ENCODE measurements around the gene SMU1. TPM values are rescaled to one million over a fixed set of nuclear protein-coding genes. Genes with fewer than 3 reads are reported as not detected.

SMU1 gene
- total and polyA plus RNA-seq, 7 donors, result 8.4 to 18.4 (median 15.5) TPM

- no peak for TF ChIP-seq CTCF (IDR thresholded peaks at IDR 0.05)
- peaks cover 38% of the 10 kb centered on the region for H3K4me1 ChIP-seq
- intact Hi-C loops (cut with DNase I), result no loop called here
- DNase-seq, result no peak
- H3K27me3 ChIP-seq (ENCODE audit: insufficient read depth in 3 of 3, low read length in 2 of 3), result no peaks in the 10 kb centered on the region
- no peak overlapping the region for H3K27ac ChIP-seq
- no peaks in the 10 kb centered on the region for H3K36me3 ChIP-seq (ENCODE audit: insufficient read depth in 1 of 2, low read depth in 1 of 2)
- WGBS, 3 donors, result 83 to 89% (median 86%) methylated on average over 5 of the region's 5 CpGs
- no peak for ATAC-seq
- no peaks in the 10 kb centered on the region for H3K9me3 ChIP-seq
- no peak overlapping the region for H3K4me3 ChIP-seq
Measured at GRCh38 chr9:33105504-33105903, 29.0 kb upstream of the SMU1 start.

GRCh38 chr9:33104401-33104800 lies 27.9 kb upstream of the SMU1 start:
- Histone ChIP-seq H3K27me3 (ENCODE audit: insufficient read depth in 3 of 3, low read length in 2 of 3) (no peaks in the 10 kb centered on the region), H3K27ac (no peak overlapping the region), H3K4me1 (peaks cover 38% of the 10 kb centered on the region), H3K9me3 (no peaks in the 10 kb centered on the region), H3K4me3 (no peak overlapping the region), H3K36me3 (ENCODE audit: insufficient read depth in 1 of 2, low read depth in 1 of 2) (no peaks in the 10 kb centered on the region)
- no peak for TF ChIP-seq CTCF (IDR thresholded peaks at IDR 0.05)
- 89 to 96% (median 94%) methylated on average over 7 of the region's 7 CpGs for WGBS, 3 donors
- DNase-seq (no peak), ATAC-seq (no peak)
- intact Hi-C loops (cut with DNase I), result loop anchor here in 1 of 2 donors (5.0 kb wide), 2 partner anchors 33 to 58 kb away; no protein-coding TSS in a partner anchor

DNA sequence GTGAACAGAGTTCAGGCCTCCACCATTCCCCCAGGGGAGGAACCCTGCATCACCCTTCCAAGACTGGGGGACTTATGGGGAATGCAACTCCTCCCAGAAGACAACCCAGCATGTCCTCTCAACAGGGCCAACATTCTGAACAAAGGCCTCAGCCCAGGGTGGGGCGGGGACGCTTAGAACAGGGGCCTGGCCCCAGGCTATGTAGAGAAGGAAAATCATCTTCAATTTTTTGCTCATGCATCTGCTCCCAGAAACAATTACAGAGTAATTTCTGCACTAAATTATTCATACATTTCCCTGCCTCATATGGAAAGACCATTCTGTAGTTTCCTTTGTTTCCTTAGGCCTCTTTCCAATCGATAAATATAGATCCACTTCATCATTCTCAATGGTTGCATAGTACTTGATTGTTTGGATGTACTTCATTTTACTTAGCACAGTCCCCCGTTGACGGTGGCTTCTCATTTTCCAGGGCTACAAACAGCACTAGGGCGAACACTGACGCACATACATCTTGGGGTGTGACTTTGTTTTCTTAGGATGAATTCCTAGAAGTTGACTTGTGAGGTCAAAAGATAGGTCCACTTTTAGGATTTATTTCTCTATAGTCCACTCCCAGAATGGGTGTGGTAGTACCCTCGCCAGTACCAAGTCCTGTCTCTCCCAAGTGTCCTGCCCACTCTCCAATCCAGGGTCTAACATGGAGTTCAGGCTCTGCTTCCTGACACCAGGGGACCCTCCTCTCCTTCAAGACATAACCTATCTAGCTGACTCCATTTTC lies 27.2 kb upstream of the SMU1 start:
- Histone ChIP-seq H3K4me1 (peaks cover 38% of the 10 kb centered on the region), H3K9me3 (no peaks in the 10 kb centered on the region), H3K36me3 (ENCODE audit: insufficient read depth in 1 of 2, low read depth in 1 of 2) (no peaks in the 10 kb centered on the region), H3K27me3 (ENCODE audit: insufficient read depth in 3 of 3, low read length in 2 of 3) (no peaks in the 10 kb centered on the region), H3K4me3 (no peak overlapping the region), H3K27ac (no peak overlapping the region)
- ATAC-seq (no peak), DNase-seq (no peak)
- intact Hi-C loops (cut with DNase I), result loop anchor here in 1 of 2 donors (5.0 kb wide), 2 partner anchors 34 to 59 kb away; no protein-coding TSS in a partner anchor
- 69 to 83% (median 75%) methylated on average over 8 of the region's 8 CpGs for WGBS, 3 donors
- no peak for TF ChIP-seq CTCF (IDR thresholded peaks at IDR 0.05)

GRCh38 chr9:33102551-33103210 lies 26.2 kb upstream of the SMU1 start:
- H3K27ac ChIP-seq, result peak overlapping the region; percentile 79
- DNase-seq (no peak), ATAC-seq (no peak)
- H3K36me3 ChIP-seq (ENCODE audit: insufficient read depth in 1 of 2, low read depth in 1 of 2), result no peaks in the 10 kb centered on the region
- H3K9me3 ChIP-seq, result no peaks in the 10 kb centered on the region
- TF ChIP-seq CTCF (IDR thresholded peaks at IDR 0.05), result no peak
- H3K4me3 ChIP-seq, result no peak overlapping the region
- H3K4me1 ChIP-seq, result peaks cover 37% of the 10 kb centered on the region
- intact Hi-C loops (cut with DNase I), result loop anchor here in 1 of 2 donors (5.0 kb wide), 2 partner anchors 35 to 60 kb away; no protein-coding TSS in a partner anchor
- H3K27me3 ChIP-seq (ENCODE audit: insufficient read depth in 3 of 3, low read length in 2 of 3), result no peaks in the 10 kb centered on the region
- 94 to 95% (median 94%) methylated on average over 13 of the region's 13 CpGs for WGBS, 3 donors
